SK-N-SH (cell line): ENCODE results near the gene PARVB. TPM values are rescaled to one million over a fixed set of nuclear protein-coding genes. Genes with fewer than 3 reads are reported as not detected.

Experiments used
- CTCF ChIA-PET: fragments of 300-600, 350-600 bp; formaldehyde crosslinking; extraction: SDS; loops from one replicate; lab custom pipeline; 2021; lab: Yijun Ruan, JAX
- POLR2A ChIA-PET: fragments of 350-600 bp; sonication (Branson Sonifier 250); formaldehyde crosslinking; extraction: SDS; loops from one replicate; lab custom pipeline; 2020; ENCODE audit warnings: antibody characterized with exemption, inconsistent platforms; lab: Yijun Ruan, JAX
- DNase-seq: peaks from one replicate; pipeline ENCODE4 v3.0.0; 2012
- H2AFZ ChIP-seq: fragments of 200-600 bp; sonication (generic); 2 replicates; pipeline ENCODE4 v1.8.1; 2016; ENCODE audit warnings: antibody characterized with exemption, mild to moderate bottlenecking, low read depth
- H3F3A ChIP-seq: fragments of 200-600 bp; sonication (generic); replicated peaks from 2 replicates; pipeline ENCODE3; 2016; ENCODE audit warnings: antibody characterized with exemption, mild to moderate bottlenecking; ENCODE audit not compliant: insufficient read depth
- H3K27ac ChIP-seq, 2 experiments: fragments of 200-500 bp in 1 of 2; fragments of 200-600 bp in 1 of 2; sonication (Bioruptor generic) in 1 of 2; sonication (generic), shearing (Covaris generic) in 1 of 2; 2 replicates each; pipeline versions ENCODE4 v1.5.1 to v1.6.1; 2014 to 2016; ENCODE audit warnings: low read depth in 2 of 2, inconsistent platforms in 1 of 2, low read length in 1 of 2, mild to moderate bottlenecking in 1 of 2, mixed read lengths in 1 of 2
- H3K27me3 ChIP-seq: fragments of 200-600 bp; sonication (generic), shearing (Covaris generic); 2 replicates; pipeline ENCODE4 v1.6.1; 2016; ENCODE audit warnings: mixed run types; ENCODE audit not compliant: insufficient read depth
- H3K36me3 ChIP-seq, 2 experiments: fragments of 200-500 bp in 1 of 2; fragments of 200-600 bp in 1 of 2; sonication (Bioruptor generic) in 1 of 2; sonication (generic) in 1 of 2; replicated peaks in 1 of 2; 2 replicates each; pipeline versions ENCODE3 to v1.5.1; 2014 to 2016; ENCODE audit warnings: low read length in 1 of 2, mild to moderate bottlenecking in 1 of 2; ENCODE audit not compliant: insufficient read depth in 2 of 2, control insufficient read depth in 1 of 2
- H3K4me1 ChIP-seq, 2 experiments: fragments of 200-500 bp in 1 of 2; fragments of 200-600 bp in 1 of 2; sonication (Bioruptor generic) in 1 of 2; sonication (generic), shearing (Covaris generic) in 1 of 2; 2 replicates each; pipeline versions ENCODE4 v1.5.1 to v1.6.1; 2014 to 2016; ENCODE audit warnings: low read depth in 1 of 2, low read length in 1 of 2, mixed run types in 1 of 2; ENCODE audit not compliant: insufficient read depth in 2 of 2, control insufficient read depth in 1 of 2
- H3K4me2 ChIP-seq: fragments of 200-600 bp; sonication (generic), shearing (Covaris generic); 2 replicates; pipeline ENCODE4 v1.6.1; 2017; ENCODE audit warnings: mixed run types
- H3K4me3 ChIP-seq, 2 experiments: fragments of 200-500 bp in 1 of 2; fragments of 200-600 bp in 1 of 2; sonication (Bioruptor generic) in 1 of 2; sonication (generic), shearing (Covaris generic) in 1 of 2; 2 replicates each; pipeline versions ENCODE4 v1.5.1 to v1.8.1; 2014 to 2016; ENCODE audit warnings: low read depth in 2 of 2, inconsistent platforms in 1 of 2, low read length in 1 of 2, mild to moderate bottlenecking in 1 of 2, mixed read lengths in 1 of 2, moderate library complexity in 1 of 2
- H3K79me2 ChIP-seq: fragments of 200-600 bp; sonication (generic); 2 replicates; pipeline ENCODE4 v1.8.1; 2017; ENCODE audit warnings: mild to moderate bottlenecking; ENCODE audit not compliant: insufficient read depth
- H3K9ac ChIP-seq: fragments of 200-600 bp; sonication (generic); 2 replicates; pipeline ENCODE4 v1.6.1; 2017; ENCODE audit warnings: mixed run types
- H3K9me2 ChIP-seq: fragments of 200-600 bp; sonication (generic); 2 replicates; pipeline ENCODE4 v1.6.1; 2017; ENCODE audit warnings: mixed run types
- H3K9me3 ChIP-seq: fragments of 200-600 bp; sonication (generic); 2 replicates; pipeline ENCODE4 v1.6.1; 2017; ENCODE audit warnings: mixed run types, mild to moderate bottlenecking, moderate library complexity
- H4K20me1 ChIP-seq: fragments of 200-600 bp; sonication (generic); 2 replicates; pipeline ENCODE4 v1.6.1; 2017; ENCODE audit warnings: mild to moderate bottlenecking, mixed run types; ENCODE audit not compliant: insufficient read depth
- CHD2 ChIP-seq: fragments of 150-350 bp; IDR thresholded peaks from 2 replicates; pipeline ENCODE4 v1.6.1; 2018; ENCODE audit warnings: low read length; ENCODE audit not compliant: partially characterized antibody
- FOSL2 ChIP-seq: IDR thresholded peaks from 2 replicates; pipeline ENCODE4 v1.4.0; 2012; ENCODE audit warnings: low read depth, mild to moderate bottlenecking, moderate library complexity, borderline replicate concordance
- FOXJ3 ChIP-seq: sonication (generic); formaldehyde crosslinking; IDR thresholded peaks from 2 replicates; pipeline ENCODE4 v1.5.1; 2020; ENCODE audit warnings: mild to moderate bottlenecking, missing genetic modification reagents
- JUND ChIP-seq: IDR thresholded peaks from 2 replicates; pipeline ENCODE4 v1.4.0; 2012
- MEF2A ChIP-seq: IDR thresholded peaks from 2 replicates; pipeline ENCODE4 v1.4.0; 2012; ENCODE audit warnings: low read depth, borderline replicate concordance
- NFIC ChIP-seq: IDR thresholded peaks from 2 replicates; pipeline ENCODE4 v1.4.0; 2012; ENCODE audit warnings: borderline replicate concordance
- NRF1 ChIP-seq: IDR thresholded peaks from 2 replicates; pipeline ENCODE4 v1.6.1; 2012; ENCODE audit warnings: low read depth, mild to moderate bottlenecking, low read length
- YY1 ChIP-seq: IDR thresholded peaks from 2 replicates; pipeline ENCODE4 v1.4.0; 2012; ENCODE audit warnings: low read depth, mild to moderate bottlenecking
- WGBS: methylation state at CpG from one replicate; pipeline ENCODE4 v1.1.6; 2017; ENCODE audit warnings: low lambda C conversion rate; 5-methylcytosine and 5-hydroxymethylcytosine counted together
- polyA plus RNA-seq, 3 experiments: library from polyadenylated mRNA; depleted of rRNA; stranded (reverse); fragments of >200 nt; gene quantifications; 2 replicates each; pipeline ENCODE4 v1.2.3, GENCODE V29; 2012
- TF ChIP-seq, protein P1 (sequence below): fragments of 150-350 bp; IDR thresholded peaks from 2 replicates; pipeline ENCODE4 v1.6.1; 2017; ENCODE audit warnings: antibody characterized with exemption, low read length, low read depth, borderline replicate concordance
- TF ChIP-seq, protein P2 (sequence below): IDR thresholded peaks from 2 replicates; pipeline ENCODE4 v1.6.1; 2012; ENCODE audit warnings: mild to moderate bottlenecking, low read depth, low read length, moderate library complexity
- TF ChIP-seq, protein P3 (sequence below): IDR thresholded peaks from 2 replicates; pipeline ENCODE4; 2012
- TF ChIP-seq, protein P4 (sequence below): fragments of 150-350 bp; IDR thresholded peaks from 2 replicates; pipeline ENCODE4 v1.6.1; 2016; ENCODE audit warnings: mild to moderate bottlenecking, low read depth, low read length

Gene PARVB
- polyA plus RNA-seq, 1 of the 3 experiments (the other 2 are of a cell fraction), result 87.8 TPM

DNA sequence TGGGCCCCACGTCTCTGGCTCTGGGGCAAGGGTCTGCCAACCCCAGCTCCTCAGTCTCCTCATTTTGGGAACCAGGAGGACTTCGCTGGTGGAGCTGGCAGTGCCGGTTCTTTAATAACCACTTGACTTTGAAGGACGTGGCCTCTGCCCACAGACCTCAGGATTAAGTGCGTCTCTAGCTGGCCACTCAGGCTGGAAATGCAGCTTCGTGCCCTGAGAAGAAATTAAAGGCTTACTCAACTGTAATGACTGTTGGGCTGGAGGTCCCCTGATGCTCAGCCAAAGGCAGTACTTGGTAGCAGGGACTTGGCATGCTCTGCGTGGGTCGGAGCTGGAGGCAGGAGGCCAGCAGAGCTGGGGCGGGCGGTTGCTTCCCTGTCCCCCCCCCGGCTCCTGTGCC lies 139.9 kb downstream of the PARVB start (continued):
- TF ChIP-seq NRF1, result no peak
- TF ChIP-seq NFIC, result no peak
- TF ChIP-seq YY1, result no peak
- TF ChIP-seq, protein P1, sequence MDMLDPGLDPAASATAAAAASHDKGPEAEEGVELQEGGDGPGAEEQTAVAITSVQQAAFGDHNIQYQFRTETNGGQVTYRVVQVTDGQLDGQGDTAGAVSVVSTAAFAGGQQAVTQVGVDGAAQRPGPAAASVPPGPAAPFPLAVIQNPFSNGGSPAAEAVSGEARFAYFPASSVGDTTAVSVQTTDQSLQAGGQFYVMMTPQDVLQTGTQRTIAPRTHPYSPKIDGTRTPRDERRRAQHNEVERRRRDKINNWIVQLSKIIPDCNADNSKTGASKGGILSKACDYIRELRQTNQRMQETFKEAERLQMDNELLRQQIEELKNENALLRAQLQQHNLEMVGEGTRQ, result no peak

DNA sequence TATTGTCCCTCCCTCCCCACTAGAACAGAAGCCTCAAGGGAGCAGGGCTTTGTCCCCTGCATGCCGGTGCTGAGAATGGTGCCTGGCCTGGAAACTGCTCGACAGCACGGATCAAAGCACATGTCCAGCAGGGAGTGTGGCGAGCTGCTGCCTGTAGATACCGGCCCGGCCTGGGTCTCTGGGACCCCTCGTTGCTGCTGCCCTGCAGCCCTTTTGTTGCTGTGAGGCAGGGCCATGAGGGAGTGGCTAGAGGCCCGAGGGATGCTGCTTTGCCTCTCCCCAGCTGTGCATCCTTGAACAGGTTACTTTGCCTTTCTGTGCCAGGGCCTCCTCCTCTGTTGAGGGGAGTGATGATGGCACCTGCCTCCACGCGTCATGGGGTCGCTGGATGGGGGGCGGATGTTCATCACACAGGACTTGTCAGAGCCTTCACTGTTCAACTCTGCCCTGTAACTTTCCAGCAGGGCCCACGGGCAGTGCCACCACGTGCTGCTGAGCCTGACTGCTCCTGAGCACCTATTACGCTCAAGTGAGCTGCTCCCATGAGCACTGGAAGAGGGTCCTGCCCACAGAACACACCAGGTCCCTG lies 141.3 kb downstream of the PARVB start:
- no peak overlapping the region for H3K9ac ChIP-seq
- no peak overlapping the region for H3K4me3 ChIP-seq
- H3K4me1 ChIP-seq, result no peaks in the 10 kb centered on the region; a peak in 1 of 4 replicates
- no peaks in the 10 kb centered on the region for H3K9me2 ChIP-seq
- no peak overlapping the region for H3K27ac ChIP-seq
- no peaks in the 10 kb centered on the region for H3K27me3 ChIP-seq
- 96% methylated on average over 12 of the region's 15 CpGs for WGBS
- H3K36me3 ChIP-seq, result peaks cover 0 to 3% of the 10 kb centered on the region in 2 experiments
- H2AFZ ChIP-seq, result no peak overlapping the region
- H4K20me1 ChIP-seq, result no peaks in the 10 kb centered on the region
- DNase-seq, result no peak
- TF ChIP-seq, protein P2, sequence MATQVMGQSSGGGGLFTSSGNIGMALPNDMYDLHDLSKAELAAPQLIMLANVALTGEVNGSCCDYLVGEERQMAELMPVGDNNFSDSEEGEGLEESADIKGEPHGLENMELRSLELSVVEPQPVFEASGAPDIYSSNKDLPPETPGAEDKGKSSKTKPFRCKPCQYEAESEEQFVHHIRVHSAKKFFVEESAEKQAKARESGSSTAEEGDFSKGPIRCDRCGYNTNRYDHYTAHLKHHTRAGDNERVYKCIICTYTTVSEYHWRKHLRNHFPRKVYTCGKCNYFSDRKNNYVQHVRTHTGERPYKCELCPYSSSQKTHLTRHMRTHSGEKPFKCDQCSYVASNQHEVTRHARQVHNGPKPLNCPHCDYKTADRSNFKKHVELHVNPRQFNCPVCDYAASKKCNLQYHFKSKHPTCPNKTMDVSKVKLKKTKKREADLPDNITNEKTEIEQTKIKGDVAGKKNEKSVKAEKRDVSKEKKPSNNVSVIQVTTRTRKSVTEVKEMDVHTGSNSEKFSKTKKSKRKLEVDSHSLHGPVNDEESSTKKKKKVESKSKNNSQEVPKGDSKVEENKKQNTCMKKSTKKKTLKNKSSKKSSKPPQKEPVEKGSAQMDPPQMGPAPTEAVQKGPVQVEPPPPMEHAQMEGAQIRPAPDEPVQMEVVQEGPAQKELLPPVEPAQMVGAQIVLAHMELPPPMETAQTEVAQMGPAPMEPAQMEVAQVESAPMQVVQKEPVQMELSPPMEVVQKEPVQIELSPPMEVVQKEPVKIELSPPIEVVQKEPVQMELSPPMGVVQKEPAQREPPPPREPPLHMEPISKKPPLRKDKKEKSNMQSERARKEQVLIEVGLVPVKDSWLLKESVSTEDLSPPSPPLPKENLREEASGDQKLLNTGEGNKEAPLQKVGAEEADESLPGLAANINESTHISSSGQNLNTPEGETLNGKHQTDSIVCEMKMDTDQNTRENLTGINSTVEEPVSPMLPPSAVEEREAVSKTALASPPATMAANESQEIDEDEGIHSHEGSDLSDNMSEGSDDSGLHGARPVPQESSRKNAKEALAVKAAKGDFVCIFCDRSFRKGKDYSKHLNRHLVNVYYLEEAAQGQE, result no peak
- TF ChIP-seq JUND (no peak), FOXJ3 (CRISPR knock-in tag) (no peak)
- ChIA-PET POLR2A (no interaction called here), CTCF (interaction anchor here (1.1 kb wide), 1 partner anchor 15 kb away, joined by 3 read pairs; no protein-coding TSS in a partner anchor)
- H3K4me2 ChIP-seq, result no peak overlapping the region
- H3F3A ChIP-seq, result no peaks in the 10 kb centered on the region
- no peaks in the 10 kb centered on the region for H3K9me3 ChIP-seq
- H3K79me2 ChIP-seq, result no peaks in the 10 kb centered on the region

DNA sequence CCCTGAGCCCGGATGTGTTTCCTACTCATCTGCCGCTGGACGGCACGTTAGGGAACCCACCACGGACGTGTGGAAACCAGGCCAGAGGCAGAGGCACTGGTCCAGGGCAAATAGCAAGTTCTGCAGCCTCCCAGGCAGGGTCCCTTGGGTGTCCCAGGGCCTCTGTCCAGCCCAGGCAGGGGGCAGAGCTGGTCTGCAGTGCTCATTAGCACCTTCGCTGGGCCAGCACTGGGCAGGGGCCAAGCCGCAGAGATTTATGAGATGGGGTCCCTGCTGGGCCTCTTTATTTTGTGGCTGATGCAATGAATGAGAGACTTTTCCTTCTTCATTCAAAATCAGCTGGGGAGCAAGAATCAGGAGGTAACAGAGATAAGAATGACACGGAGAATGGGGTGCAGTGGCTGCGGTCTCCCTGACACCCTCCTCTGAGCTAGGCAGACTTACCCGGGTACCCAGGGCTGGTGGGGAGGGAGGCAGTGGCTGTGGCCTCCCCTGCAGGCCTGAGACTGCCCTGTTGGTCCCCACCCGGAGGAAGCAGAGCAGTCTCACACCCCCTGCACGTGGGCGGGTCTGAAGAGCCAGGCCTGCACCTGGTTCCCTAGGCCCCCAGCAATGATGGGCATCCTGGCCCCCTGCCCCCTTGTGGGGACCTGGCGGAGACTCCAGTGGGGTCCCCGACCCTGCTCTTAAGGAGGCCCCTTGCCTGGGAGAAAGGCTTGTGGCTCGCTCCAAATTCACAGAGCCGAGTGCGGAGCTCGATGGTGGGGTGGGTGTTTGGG lies 142.6 kb downstream of the PARVB start:
- H3K79me2 ChIP-seq, result no peaks in the 10 kb centered on the region
- no peaks in the 10 kb centered on the region for H3F3A ChIP-seq
- no peaks in the 10 kb centered on the region for H3K9me2 ChIP-seq
- H3K36me3 ChIP-seq, result peaks cover 0 to 3% of the 10 kb centered on the region in 2 experiments
- H3K9me3 ChIP-seq, result no peaks in the 10 kb centered on the region
- WGBS, result 96% methylated on average over 15 of the region's 20 CpGs
- ChIA-PET CTCF (interaction anchor here (1.1 kb wide), 1 partner anchor 16 kb away, joined by 3 read pairs; no protein-coding TSS in a partner anchor), POLR2A (no interaction called here)
- H3K27me3 ChIP-seq, result no peaks in the 10 kb centered on the region
- no peak for DNase-seq
- no peak overlapping the region for H3K27ac ChIP-seq
- no peaks in the 10 kb centered on the region for H3K4me1 ChIP-seq
- H3K4me2 ChIP-seq, result no peak overlapping the region
- no peaks in the 10 kb centered on the region for H4K20me1 ChIP-seq
- no peak overlapping the region for H2AFZ ChIP-seq
- no peak overlapping the region for H3K9ac ChIP-seq
- no peak overlapping the region for H3K4me3 ChIP-seq
- no peak for TF ChIP-seq CHD2
- no peak for TF ChIP-seq FOSL2
- TF ChIP-seq, protein P2, result no peak
- TF ChIP-seq FOXJ3 (CRISPR knock-in tag), result no peak
- TF ChIP-seq MEF2A, result no peak
- TF ChIP-seq, protein P3, sequence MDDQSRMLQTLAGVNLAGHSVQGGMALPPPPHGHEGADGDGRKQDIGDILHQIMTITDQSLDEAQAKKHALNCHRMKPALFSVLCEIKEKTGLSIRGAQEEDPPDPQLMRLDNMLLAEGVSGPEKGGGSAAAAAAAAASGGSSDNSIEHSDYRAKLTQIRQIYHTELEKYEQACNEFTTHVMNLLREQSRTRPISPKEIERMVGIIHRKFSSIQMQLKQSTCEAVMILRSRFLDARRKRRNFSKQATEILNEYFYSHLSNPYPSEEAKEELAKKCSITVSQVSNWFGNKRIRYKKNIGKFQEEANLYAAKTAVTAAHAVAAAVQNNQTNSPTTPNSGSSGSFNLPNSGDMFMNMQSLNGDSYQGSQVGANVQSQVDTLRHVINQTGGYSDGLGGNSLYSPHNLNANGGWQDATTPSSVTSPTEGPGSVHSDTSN, result no peak
- TF ChIP-seq, protein P4, sequence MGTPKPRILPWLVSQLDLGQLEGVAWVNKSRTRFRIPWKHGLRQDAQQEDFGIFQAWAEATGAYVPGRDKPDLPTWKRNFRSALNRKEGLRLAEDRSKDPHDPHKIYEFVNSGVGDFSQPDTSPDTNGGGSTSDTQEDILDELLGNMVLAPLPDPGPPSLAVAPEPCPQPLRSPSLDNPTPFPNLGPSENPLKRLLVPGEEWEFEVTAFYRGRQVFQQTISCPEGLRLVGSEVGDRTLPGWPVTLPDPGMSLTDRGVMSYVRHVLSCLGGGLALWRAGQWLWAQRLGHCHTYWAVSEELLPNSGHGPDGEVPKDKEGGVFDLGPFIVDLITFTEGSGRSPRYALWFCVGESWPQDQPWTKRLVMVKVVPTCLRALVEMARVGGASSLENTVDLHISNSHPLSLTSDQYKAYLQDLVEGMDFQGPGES, result no peak
